ENCODE data around the gene MAZ. TPM values are rescaled to one million over a fixed set of nuclear protein-coding genes. Genes with fewer than 3 reads are reported as not detected.
A peak's percentile ranks its signal among the peaks of the same experiment; 100 is the strongest.

Gene MAZ
- total RNA-seq (311 TPM in 2 replicates), polyA plus RNA-seq (165 and 212 TPM in 2 replicates), polyA minus RNA-seq (291 and 342 TPM in 2 replicates), Bru-seq, nascent RNA (percentile 79 among the genes with signal in this experiment), BruChase-seq, experiment 1, labeled RNA remaining after a 6-hour chase (percentile 99 among the genes with signal in this experiment), BruChase-seq, experiment 2, labeled RNA remaining after a 2-hour chase (percentile 98 among the genes with signal in this experiment)
- polyA plus RNA-seq (2011; cell fraction: cytosol; rRNA removed), result 204 and 249 TPM in 2 replicates
- polyA plus RNA-seq (2011; cell fraction: nucleus; rRNA removed), result 129 and 147 TPM in 2 replicates
- 303 and 323 TPM in 2 replicates for polyA plus RNA-seq (2012)
- 395 TPM for polyA minus RNA-seq (2011; cell fraction: cytosol; rRNA and poly(A)+ RNA removed)
- polyA minus RNA-seq (2011; cell fraction: nucleus; rRNA and poly(A)+ RNA removed), result 51.4 and 56.6 TPM in 2 replicates
- long read RNA-seq, transcript MAZ-202 (5 exons, 2,532 nt), result major isoform, 55 of 249 reads
- long read RNA-seq, transcript MAZ-201 (6 exons, 2,698 nt), result minor isoform, 41 of 249 reads
- long read RNA-seq, transcript MAZ-210 (3 exons, 1,455 nt), result minor isoform, 6 of 249 reads
- long read RNA-seq, transcript MAZ-214 (3 exons, 1,464 nt), result minor isoform, 28 of 249 reads
- long read RNA-seq, partial matches to known transcripts, result 43 of 249 reads
- long read RNA-seq, other reads (novel, unspliced or antisense), result 69 of 249 reads

DNA sequence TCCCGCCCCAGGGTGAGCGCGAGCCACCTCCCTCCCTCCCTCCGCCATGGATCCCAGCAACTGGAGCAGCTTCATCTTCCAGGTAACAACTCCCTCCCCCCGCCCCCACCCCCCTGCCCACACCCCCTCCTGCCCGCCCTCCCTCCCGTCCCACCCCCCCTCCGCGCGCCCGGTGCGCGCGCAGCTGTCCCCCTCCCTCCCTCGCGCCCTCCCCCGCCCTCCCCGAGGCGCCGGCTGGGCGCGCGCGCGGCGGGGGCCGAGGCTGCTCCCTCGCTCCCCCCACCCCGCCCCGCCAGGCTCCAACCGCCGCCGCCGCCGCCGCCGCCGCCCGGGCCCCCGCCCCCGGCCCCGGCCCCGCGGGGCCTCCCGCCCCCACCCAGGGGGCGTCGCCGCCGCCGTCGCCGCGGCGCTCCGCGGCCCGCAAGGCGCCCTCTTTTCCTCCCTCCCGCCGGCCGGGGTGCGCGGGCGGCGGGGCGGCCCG is at the start of gene MAZ:
Gene MAZ (plus strand): TSS at position 431 of the 481 bp plus-strand sequence. CDS start 173 bp downstream, outside the sequence.
- DNase-seq (ENCODE audit: low read depth, low spot score), result no peak
- no TSS peak for BruUV-seq (replicated peaks)
- Histone ChIP-seq H4K20me1 (replicated peaks; ENCODE audit: control insufficient read depth, extremely low read depth, insufficient read depth, low read length) (no peaks in the 10 kb centered on the region), H3K9ac (replicated peaks; ENCODE audit: extremely low read depth, insufficient read depth, low read length) (peak within 1 kb of the TSS; percentile 60), H3K9me1 (replicated peaks; ENCODE audit: control insufficient read depth, extremely low read depth, insufficient read depth, low read length) (no peaks in the 10 kb centered on the region), H2AFZ (ENCODE audit: low read depth, low read length) (peak within 1 kb of the TSS; percentile 31), H3K36me3 (ENCODE audit: control insufficient read depth in 2 of 2, extremely low read depth in 1 of 2, insufficient read depth in 2 of 2, low read length in 2 of 2) (peaks cover 8 to 14% of the 10 kb centered on the region in 2 experiments), H3K9me3 (replicated peaks; ENCODE audit: control insufficient read depth, insufficient read depth, low read length) (no peaks in the 10 kb centered on the region), H3K4me2 (ENCODE audit: insufficient read depth, low read length) (peak within 1 kb of the TSS; percentile 71), H3K4me1 (ENCODE audit: control insufficient read depth, extremely low read depth, insufficient read depth, low read length) (peaks cover 35% of the 10 kb centered on the region), H3K79me2 (ENCODE audit: control insufficient read depth, insufficient read depth, low read length) (peaks cover 29% of the 10 kb centered on the region), H3K27ac (ENCODE audit: insufficient read depth, low read depth, low read length) (peak within 1 kb of the TSS; percentile 68), H3K4me3 (replicated peaks in 1 of 3; ENCODE audit: insufficient read depth in 1 of 3, low read depth in 1 of 3, low read length in 3 of 3) (peak within 1 kb of the TSS; percentile 42 to 72 (median 62)), H3K27me3 (ENCODE audit: control insufficient read depth in 2 of 2, insufficient read depth in 2 of 2, low read length in 2 of 2) (no peaks in the 10 kb centered on the region)
- dilution Hi-C loops (cut with MboI; ENCODE audit: extremely low pct_ligation_motif_present, low sequenced_read_pairs), result loop anchor here (10.0 kb wide), 1 partner anchor 189 kb away; the partner anchor contains the start of genes HIRIP3 and INO80E
- intact Hi-C loops (cut with micrococcal nuclease), result loop anchor here (5.0 kb wide), 2 partner anchors 104 to 166 kb away; partner anchors contain the start of gene TAOK2
- TF ChIP-seq MYC (IDR thresholded peaks at IDR 0.05; ENCODE audit: low read depth, low read length), result no peak
- no peak for TF ChIP-seq JUN (IDR thresholded peaks at IDR 0.05; ENCODE audit: borderline replicate concordance, insufficient read depth, insufficient read length, low read depth)
- TF ChIP-seq EZH2 (IDR thresholded peaks at IDR 0.05; ENCODE audit: borderline replicate concordance, low read depth, low read length, severe bottlenecking), result no peak
- TF ChIP-seq FOS (IDR thresholded peaks at IDR 0.05; ENCODE audit: borderline replicate concordance, insufficient read depth, low read length), result no peak
- TF ChIP-seq, protein P1, sequence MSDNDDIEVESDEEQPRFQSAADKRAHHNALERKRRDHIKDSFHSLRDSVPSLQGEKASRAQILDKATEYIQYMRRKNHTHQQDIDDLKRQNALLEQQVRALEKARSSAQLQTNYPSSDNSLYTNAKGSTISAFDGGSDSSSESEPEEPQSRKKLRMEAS (IDR thresholded peaks at IDR 0.05; ENCODE audit: insufficient read depth, insufficient read length), result no peak
- TF ChIP-seq POLR2A (IDR thresholded peaks at IDR 0.05; ENCODE audit: low read depth, low read length), result no peak
- no peak for TF ChIP-seq GATA2 (IDR thresholded peaks at IDR 0.05; ENCODE audit: insufficient read depth, insufficient read length, low read depth, low read length)
- TF ChIP-seq, protein P2, sequence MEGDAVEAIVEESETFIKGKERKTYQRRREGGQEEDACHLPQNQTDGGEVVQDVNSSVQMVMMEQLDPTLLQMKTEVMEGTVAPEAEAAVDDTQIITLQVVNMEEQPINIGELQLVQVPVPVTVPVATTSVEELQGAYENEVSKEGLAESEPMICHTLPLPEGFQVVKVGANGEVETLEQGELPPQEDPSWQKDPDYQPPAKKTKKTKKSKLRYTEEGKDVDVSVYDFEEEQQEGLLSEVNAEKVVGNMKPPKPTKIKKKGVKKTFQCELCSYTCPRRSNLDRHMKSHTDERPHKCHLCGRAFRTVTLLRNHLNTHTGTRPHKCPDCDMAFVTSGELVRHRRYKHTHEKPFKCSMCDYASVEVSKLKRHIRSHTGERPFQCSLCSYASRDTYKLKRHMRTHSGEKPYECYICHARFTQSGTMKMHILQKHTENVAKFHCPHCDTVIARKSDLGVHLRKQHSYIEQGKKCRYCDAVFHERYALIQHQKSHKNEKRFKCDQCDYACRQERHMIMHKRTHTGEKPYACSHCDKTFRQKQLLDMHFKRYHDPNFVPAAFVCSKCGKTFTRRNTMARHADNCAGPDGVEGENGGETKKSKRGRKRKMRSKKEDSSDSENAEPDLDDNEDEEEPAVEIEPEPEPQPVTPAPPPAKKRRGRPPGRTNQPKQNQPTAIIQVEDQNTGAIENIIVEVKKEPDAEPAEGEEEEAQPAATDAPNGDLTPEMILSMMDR (IDR thresholded peaks at IDR 0.05; ENCODE audit: extremely low read depth in 1 of 2, insufficient read depth in 1 of 2, low read depth in 1 of 2, low read length in 2 of 2), result no peak
- TF ChIP-seq POLR2AphosphoS5 (IDR thresholded peaks at IDR 0.05; ENCODE audit: insufficient read depth, low read depth, low read length), result no peak
- no peak for FAIRE-seq
- ChIA-PET POLR2A (interaction anchor here (0.6 kb wide), 2 partner anchors 42 to 98 kb away, joined by 3 to 4 read pairs; no protein-coding TSS in a partner anchor), CTCF (interaction anchor here (0.7 to 3.7 kb wide), 4 partner anchors 10 to 106 kb away, joined by 3 to 163 read pairs (median 4); partner anchors contain the start of gene PAGR1)

Data from endothelial cell of umbilical vein (primary cell).